CD8-positive, alpha-beta memory T cell (primary cell): ENCODE data around the gene NFKB2. TPM values are rescaled to one million over a fixed set of nuclear protein-coding genes. Genes with fewer than 3 reads are reported as not detected.
A peak's percentile ranks its signal among the peaks of the same experiment; 100 is the strongest.

Experiments used
- CTCF ChIA-PET: fragments of 350-600 bp; sonication (Branson Sonifier 250); formaldehyde crosslinking; loops from one replicate; lab custom pipeline; 2021; ENCODE audit warnings: antibody characterized with exemption; lab: Charles Lee
- POLR2A ChIA-PET: fragments of 350-600 bp; sonication (Branson Sonifier 250); formaldehyde crosslinking; loops from one replicate; lab custom pipeline; 2021; ENCODE audit warnings: antibody characterized with exemption; lab: Charles Lee
- DNase-seq, 5 donors: peaks; one replicate each; pipeline versions ENCODE4 v3.0.0 to v3.0.0-alpha.2; 2020 to 2022; ENCODE audit warnings: mixed read lengths in 1 of 5
- H3K27ac ChIP-seq: one replicate; pipeline ENCODE4 v1.7.0; 2013; ENCODE audit warnings: low read depth, mild to moderate bottlenecking, low read length, moderate library complexity
- H3K27me3 ChIP-seq: 2 replicates; pipeline ENCODE4 v1.7.0; 2013; ENCODE audit warnings: low read length, mild to moderate bottlenecking; ENCODE audit not compliant: insufficient read depth, poor library complexity, severe bottlenecking
- H3K36me3 ChIP-seq: 2 replicates; pipeline ENCODE4 v1.7.0; 2013; ENCODE audit warnings: mild to moderate bottlenecking, low read length, moderate library complexity; ENCODE audit not compliant: insufficient read depth
- H3K4me1 ChIP-seq: 2 replicates; pipeline ENCODE4 v1.7.0; 2013; ENCODE audit warnings: mild to moderate bottlenecking, low read length, moderate library complexity; ENCODE audit not compliant: insufficient read depth
- H3K4me3 ChIP-seq: 2 replicates; pipeline ENCODE4 v1.7.0; 2013; ENCODE audit warnings: mild to moderate bottlenecking, low read length
- H3K9me3 ChIP-seq: 2 replicates; pipeline ENCODE4 v1.7.0; 2013; ENCODE audit warnings: mild to moderate bottlenecking, low read length
- H3K27ac Mint-ChIP-seq, 8 donors: one replicate each; pipeline ENCODE4 v1.8.0; 2020 to 2021; ENCODE audit warnings: mixed read lengths in 8 of 8, mild to moderate bottlenecking in 6 of 8, inconsistent platforms in 3 of 8, moderate library complexity in 3 of 8
- H3K27me3 Mint-ChIP-seq, 2 donors: one replicate each; pipeline ENCODE4 v1.8.0; 2020 to 2021; ENCODE audit warnings: mixed read lengths in 2 of 2, mild to moderate bottlenecking in 1 of 2, moderate library complexity in 1 of 2
- H3K36me3 Mint-ChIP-seq, 3 donors: one replicate each; pipeline ENCODE4 v1.8.0; 2020 to 2021; ENCODE audit warnings: mixed read lengths in 3 of 3, inconsistent platforms in 1 of 3, mild to moderate bottlenecking in 1 of 3
- H3K4me1 Mint-ChIP-seq, 3 donors: one replicate each; pipeline ENCODE4 v1.8.0; 2020 to 2021; ENCODE audit warnings: mixed read lengths in 3 of 3, inconsistent platforms in 1 of 3, mild to moderate bottlenecking in 1 of 3
- H3K4me3 Mint-ChIP-seq, 7 donors: one replicate each; pipeline ENCODE4 v1.8.0; 2020 to 2021; ENCODE audit warnings: mixed read lengths in 7 of 7, mild to moderate bottlenecking in 6 of 7, moderate library complexity in 4 of 7, inconsistent platforms in 2 of 7
- H3K9me3 Mint-ChIP-seq, 5 donors: one replicate each; pipeline ENCODE4 v1.8.0; 2020 to 2022; ENCODE audit warnings: mixed read lengths in 5 of 5, mild to moderate bottlenecking in 3 of 5, moderate library complexity in 2 of 5, inconsistent platforms in 1 of 5
- polyA plus RNA-seq: library from polyadenylated mRNA; unstranded; fragments of 300-500 nt; fragmentation: Illumina TruSeq; gene quantifications from one replicate; pipeline ENCODE4 v1.2.3, GENCODE V29; 2021
- total RNA-seq, 2 experiments: library from RNA; stranded (reverse); gene quantifications; one replicate each; pipeline ENCODE4 v1.2.3, GENCODE V29; 2021

NFKB2 gene
- total and polyA plus RNA-seq, 3 experiments from 2014 or later: 14.0 to 324 (median 323) TPM

GRCh38 chr10:102396317-102396650 is 779 bp downstream of the NFKB2 start:
- Histone ChIP-seq H3K4me3 (peak overlapping the region; percentile 100), H3K27ac (peak overlapping the region; percentile 100), H3K27me3 (no peaks in the 10 kb centered on the region), H3K4me1 (peaks cover 38% of the 10 kb centered on the region), H3K36me3 (peaks cover 3% of the 10 kb centered on the region), H3K9me3 (no peaks in the 10 kb centered on the region)
- peaks cover 0 to 57% (median 0%) of the 10 kb centered on the region in 3 donors for H3K36me3 Mint-ChIP-seq
- ChIA-PET CTCF (interaction anchor here (4.3 to 5.9 kb wide), 3 partner anchors 54 to 165 kb away, joined by 25 to 64 read pairs (median 34); partner anchors contain the start of gene C10orf95), POLR2A (interaction anchor here (1.1 to 4.0 kb wide), 5 partner anchors 24 to 248 kb away, joined by 3 to 30 read pairs (median 4); partner anchors contain the start of genes C10orf95, FBXL15 and TRIM8)
- H3K9me3 Mint-ChIP-seq: no peaks in the 10 kb centered on the region
- H3K4me3 Mint-ChIP-seq: peak overlapping the region; percentile 89 to 97 (median 96)
- peak overlapping the region; percentile 98 to 100 (median 100) for H3K27ac Mint-ChIP-seq
- peaks cover 35 to 54% (median 37%) of the 10 kb centered on the region in 3 donors for H3K4me1 Mint-ChIP-seq
- no peak for DNase-seq
- peaks cover 0 to 8% of the 10 kb centered on the region in 2 donors for H3K27me3 Mint-ChIP-seq

- CTCF ChIA-PET: interaction anchor here (1.3 to 5.9 kb wide), 7 partner anchors 16 to 245 kb away, joined by 3 to 64 read pairs (median 25); partner anchors contain the start of genes C10orf95 and FBXL15
- peaks cover 38% of the 10 kb centered on the region for H3K4me1 ChIP-seq
- Mint-ChIP-seq H3K27ac (peak overlapping the region; percentile 98 to 100 (median 100)), H3K27me3 (peaks cover 0 to 8% of the 10 kb centered on the region in 2 donors), H3K4me1 (peaks cover 35 to 54% (median 37%) of the 10 kb centered on the region in 3 donors), H3K9me3 (no peaks in the 10 kb centered on the region), H3K4me3 (peak overlapping the region; percentile 89 to 97 (median 96)), H3K36me3 (peaks cover 0 to 60% (median 0%) of the 10 kb centered on the region in 3 donors)
- DNase-seq: no peak
- POLR2A ChIA-PET: interaction anchor here (1.1 to 4.0 kb wide), 3 partner anchors 24 to 166 kb away, joined by 3 to 30 read pairs (median 12); partner anchors contain the start of genes C10orf95 and FBXL15
- H3K4me3 ChIP-seq: peak overlapping the region; percentile 100
- H3K27ac ChIP-seq: peak overlapping the region; percentile 100
- peaks cover 8% of the 10 kb centered on the region for H3K36me3 ChIP-seq
- H3K9me3 ChIP-seq: no peaks in the 10 kb centered on the region
- no peaks in the 10 kb centered on the region for H3K27me3 ChIP-seq
Observed at GRCh38 chr10:102396730-102397151, 1.2 kb downstream of the NFKB2 start.

GRCh38 chr10:102397222-102398171 is 2.0 kb downstream of the NFKB2 start:
- H3K4me1 ChIP-seq: peaks cover 38% of the 10 kb centered on the region
- peaks cover 35 to 54% (median 36%) of the 10 kb centered on the region in 3 donors for H3K4me1 Mint-ChIP-seq
- H3K27me3 Mint-ChIP-seq: peaks cover 0 to 8% of the 10 kb centered on the region in 2 donors
- POLR2A ChIA-PET: interaction anchor here (0.9 to 1.1 kb wide), 2 partner anchors 54 to 92 kb away, joined by 3 to 7 read pairs; partner anchors contain the start of gene C10orf95
- H3K36me3 ChIP-seq: peaks cover 8% of the 10 kb centered on the region
- H3K9me3 ChIP-seq: no peaks in the 10 kb centered on the region
- peak overlapping the region; percentile 98 to 100 (median 100) for H3K27ac Mint-ChIP-seq
- no peaks in the 10 kb centered on the region for H3K27me3 ChIP-seq
- no peak overlapping the region for H3K27ac ChIP-seq
- H3K4me3 ChIP-seq: no peak overlapping the region
- H3K4me3 Mint-ChIP-seq: peak overlapping the region; percentile 89 to 97 (median 96)
- no peaks in the 10 kb centered on the region for H3K9me3 Mint-ChIP-seq
- H3K36me3 Mint-ChIP-seq: peaks cover 0 to 66% (median 0%) of the 10 kb centered on the region in 3 donors
- no peak for DNase-seq
- CTCF ChIA-PET: interaction anchor here (0.7 to 5.9 kb wide), 13 partner anchors 12 to 246 kb away, joined by 3 to 64 read pairs (median 20); partner anchors contain the start of genes C10orf95, CUEDC2 and FBXL15

GRCh38 chr10:102398172-102399020 is 2.9 kb downstream of the NFKB2 start:
- peaks cover 37% of the 10 kb centered on the region for H3K4me1 ChIP-seq
- no peaks in the 10 kb centered on the region for H3K27me3 ChIP-seq
- H3K27ac Mint-ChIP-seq: peak overlapping the region; percentile 65 to 100 (median 99)
- H3K36me3 Mint-ChIP-seq: peaks cover 0 to 68% (median 0%) of the 10 kb centered on the region in 3 donors
- ChIA-PET POLR2A (interaction anchor here (0.6 to 1.8 kb wide), 8 partner anchors 11 to 996 kb away, joined by 3 to 8 read pairs (median 5); no protein-coding TSS in a partner anchor), CTCF (interaction anchor here (0.7 to 5.9 kb wide), 30 partner anchors 9 to 257 kb away, joined by 3 to 64 read pairs (median 7); partner anchors contain the start of genes C10orf95, CUEDC2, ELOVL3 and FBXL15)
- no peaks in the 10 kb centered on the region for H3K9me3 ChIP-seq
- no peak overlapping the region for H3K27ac ChIP-seq
- no peak for DNase-seq
- H3K4me3 Mint-ChIP-seq: peak overlapping the region; percentile 43 to 97 (median 73)
- no peaks in the 10 kb centered on the region for H3K9me3 Mint-ChIP-seq
- H3K4me3 ChIP-seq: no peak overlapping the region
- peaks cover 0 to 8% of the 10 kb centered on the region in 2 donors for H3K27me3 Mint-ChIP-seq
- H3K36me3 ChIP-seq: peaks cover 8% of the 10 kb centered on the region
- peaks cover 29 to 48% (median 31%) of the 10 kb centered on the region in 3 donors for H3K4me1 Mint-ChIP-seq

- H3K9me3 ChIP-seq: no peaks in the 10 kb centered on the region
- ChIA-PET CTCF (interaction anchor here (0.8 to 5.9 kb wide), 36 partner anchors 8 to 256 kb away, joined by 3 to 64 read pairs (median 6); partner anchors contain the start of genes C10orf95, CUEDC2, ELOVL3 and FBXL15), POLR2A (interaction anchor here (0.6 to 1.8 kb wide), 9 partner anchors 10 to 997 kb away, joined by 3 to 8 read pairs (median 5); partner anchors contain the start of gene CUEDC2)
- peaks cover 8% of the 10 kb centered on the region for H3K36me3 ChIP-seq
- DNase-seq: peak; percentile 82 to 90 (median 87)
- Mint-ChIP-seq H3K4me1 (peaks cover 24 to 48% (median 28%) of the 10 kb centered on the region in 3 donors), H3K36me3 (peaks cover 0 to 68% (median 0%) of the 10 kb centered on the region in 3 donors), H3K4me3 (peak overlapping the region; percentile 70 to 97 (median 76)), H3K9me3 (no peaks in the 10 kb centered on the region), H3K27me3 (peaks cover 0 to 5% of the 10 kb centered on the region in 2 donors), H3K27ac (peak overlapping the region; percentile 65 to 100 (median 99))
- peak overlapping the region; percentile 28 for H3K4me3 ChIP-seq
- no peaks in the 10 kb centered on the region for H3K27me3 ChIP-seq
- peaks cover 33% of the 10 kb centered on the region for H3K4me1 ChIP-seq
- H3K27ac ChIP-seq: peak overlapping the region; percentile 61
Observed at GRCh38 chr10:102399217-102400021, 3.9 kb downstream of the NFKB2 start.

GRCh38 chr10:102400076-102400475 is 4.6 kb downstream of the NFKB2 start:
- no peaks in the 10 kb centered on the region for H3K27me3 ChIP-seq
- no peaks in the 10 kb centered on the region for H3K9me3 Mint-ChIP-seq
- peaks cover 24 to 48% (median 25%) of the 10 kb centered on the region in 3 donors for H3K4me1 Mint-ChIP-seq
- H3K36me3 ChIP-seq: peaks cover 8% of the 10 kb centered on the region
- no peak overlapping the region for H3K4me3 ChIP-seq
- peak overlapping the region in 6 of 8 donors; percentile 62 to 100 (median 88) for H3K27ac Mint-ChIP-seq
- peaks cover 0 to 63% (median 0%) of the 10 kb centered on the region in 3 donors for H3K36me3 Mint-ChIP-seq
- no peaks in the 10 kb centered on the region for H3K27me3 Mint-ChIP-seq
- peaks cover 33% of the 10 kb centered on the region for H3K4me1 ChIP-seq
- ChIA-PET POLR2A (interaction anchor here (0.8 to 1.8 kb wide), 4 partner anchors 10 to 169 kb away, joined by 3 to 8 read pairs (median 6); partner anchors contain the start of gene CUEDC2), CTCF (interaction anchor here (0.7 to 5.9 kb wide), 23 partner anchors 7 to 255 kb away, joined by 3 to 64 read pairs (median 8); partner anchors contain the start of genes C10orf95, CUEDC2, ELOVL3 and FBXL15)
- no peaks in the 10 kb centered on the region for H3K9me3 ChIP-seq
- no peak for DNase-seq
- H3K4me3 Mint-ChIP-seq: peak overlapping the region in 2 of 7 donors; percentile 75 to 76
- H3K27ac ChIP-seq: no peak overlapping the region
